NCI-H2107 treated with DMSO at 0.1 percent for 48 hours (cell line): Measurements from ENCODE around the gene PEX1.
"Not testable (repeated sequence)": the region's sequence is repeated elsewhere in the genome, so short reads cannot be mapped to it uniquely, and the experiment has no call there.

ENCODE experiments used
- DNase-seq: peaks from one replicate; lab custom pipeline; 2025; ENCODE audit not compliant: unreplicated experiment; lab: John Stamatoyannopoulos, UW

The PEX1 gene

DNA sequence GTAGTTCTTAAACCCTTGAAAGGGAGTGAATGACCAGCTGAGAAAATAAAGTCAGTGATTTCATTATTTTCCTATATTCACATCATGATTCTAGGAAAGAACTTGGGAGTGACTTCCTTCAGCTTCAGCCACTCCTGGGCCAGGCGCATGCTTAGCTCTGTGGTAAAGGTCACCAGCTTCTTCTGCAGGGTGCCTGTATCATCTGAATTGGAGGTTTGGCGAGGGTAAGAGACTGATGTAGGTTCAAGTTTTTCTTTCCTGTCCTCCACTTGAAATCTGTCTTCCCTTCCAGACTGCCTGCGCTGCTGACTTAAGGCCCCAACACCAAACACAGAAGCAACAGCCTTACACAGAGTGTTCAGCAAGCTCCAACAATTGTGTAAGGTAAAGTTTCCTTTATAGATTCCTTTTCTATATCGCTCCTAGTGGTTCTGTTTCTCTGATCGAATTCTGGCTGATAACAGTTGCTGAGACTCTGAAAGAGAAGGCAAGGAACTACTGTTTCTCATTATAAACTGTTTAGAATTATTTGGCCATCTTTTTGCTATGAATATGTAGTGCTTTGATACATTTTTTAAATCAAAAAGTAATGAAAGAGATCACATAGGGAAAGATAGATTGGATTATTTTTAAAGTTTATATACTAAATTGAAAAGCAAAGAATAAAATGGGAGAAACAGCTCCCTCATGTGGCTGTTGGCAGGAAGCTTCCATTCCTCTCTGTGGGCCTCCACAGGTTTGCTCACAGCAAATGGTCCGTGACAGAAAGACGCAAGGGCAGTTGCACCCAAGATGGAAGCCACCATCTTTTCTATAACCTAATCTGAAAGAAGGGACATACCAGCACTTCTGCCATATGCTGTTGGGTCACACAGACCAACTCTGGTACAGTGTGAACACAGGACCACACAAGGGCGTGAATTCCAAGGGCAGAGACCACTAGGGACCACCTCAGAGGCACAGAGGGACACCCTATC lies 67.0 kb downstream of the PEX1 start:
- peak; percentile 53 for DNase-seq

- DNase-seq = no peak
Measured at GRCh38 chr7:92460510-92460909, 67.8 kb downstream of the PEX1 start.

DNA sequence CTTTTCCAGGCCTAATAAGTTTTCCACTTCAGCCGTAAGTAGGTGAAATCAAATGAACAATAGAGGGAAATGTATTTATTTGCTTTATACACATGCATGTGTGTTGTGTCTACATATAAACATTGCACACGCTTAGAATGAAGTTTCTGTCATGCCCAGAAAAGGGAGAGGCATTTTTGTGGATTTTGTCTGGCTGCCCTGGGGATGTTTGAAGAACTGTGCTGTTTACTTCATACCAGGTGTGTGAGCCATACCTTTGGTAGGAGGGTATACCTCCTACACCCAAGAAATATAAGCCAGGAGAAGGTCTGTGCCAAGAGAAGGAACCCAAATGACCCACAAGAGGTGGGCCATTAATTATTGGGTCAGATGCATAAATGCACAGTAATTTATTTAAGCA lies 68.2 kb downstream of the PEX1 start:
- DNase-seq = no peak

GRCh38 chr7:92456236-92456635 lies 72.1 kb downstream of the PEX1 start:
- no peak for DNase-seq

DNA sequence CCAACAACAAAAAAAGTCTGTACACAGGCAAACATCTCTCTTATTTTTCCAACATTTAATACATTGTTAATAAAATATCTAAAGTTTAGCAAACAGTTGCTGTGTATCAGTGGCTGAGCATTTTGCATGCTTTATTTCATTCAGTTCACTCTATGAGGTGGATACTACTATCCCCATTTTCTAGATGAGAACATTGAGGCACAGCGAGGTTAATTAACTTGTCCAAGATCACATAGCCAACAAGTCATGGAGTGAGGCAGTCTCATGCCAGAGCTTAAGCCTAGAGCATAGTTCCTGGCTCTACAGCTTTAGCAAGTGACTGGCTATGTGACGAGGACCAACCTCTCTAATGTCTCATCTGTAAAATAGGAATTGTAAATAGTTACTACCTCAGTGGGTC lies 76.7 kb downstream of the PEX1 start:
- no peak for DNase-seq

DNA sequence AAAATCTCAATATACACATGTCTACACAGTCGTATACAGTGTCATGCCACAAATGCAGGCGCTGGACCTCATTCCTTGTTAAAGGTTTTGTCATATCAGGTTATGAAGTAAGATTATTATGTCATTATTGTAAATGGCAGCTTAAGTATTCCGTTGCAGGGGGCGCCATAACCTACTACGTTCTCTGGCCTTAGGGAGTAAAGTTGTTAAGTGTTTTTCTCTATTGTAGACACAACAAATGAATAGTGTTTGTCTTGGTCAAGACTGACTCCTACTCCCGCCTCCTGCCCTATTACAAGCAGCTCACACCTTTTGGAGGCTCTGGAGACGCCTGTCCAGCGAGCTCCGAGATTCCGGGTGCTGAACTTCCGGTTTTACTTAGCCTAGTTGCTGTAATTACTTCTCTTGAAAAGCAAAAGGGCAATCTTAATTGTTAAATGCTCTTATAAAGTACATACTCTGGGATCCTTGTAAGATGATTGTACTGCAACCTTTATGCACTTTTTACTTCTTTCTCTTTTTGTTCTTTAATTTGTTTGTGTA lies 80.0 kb downstream of the PEX1 start:
- DNase-seq = peak; percentile 88

DNA sequence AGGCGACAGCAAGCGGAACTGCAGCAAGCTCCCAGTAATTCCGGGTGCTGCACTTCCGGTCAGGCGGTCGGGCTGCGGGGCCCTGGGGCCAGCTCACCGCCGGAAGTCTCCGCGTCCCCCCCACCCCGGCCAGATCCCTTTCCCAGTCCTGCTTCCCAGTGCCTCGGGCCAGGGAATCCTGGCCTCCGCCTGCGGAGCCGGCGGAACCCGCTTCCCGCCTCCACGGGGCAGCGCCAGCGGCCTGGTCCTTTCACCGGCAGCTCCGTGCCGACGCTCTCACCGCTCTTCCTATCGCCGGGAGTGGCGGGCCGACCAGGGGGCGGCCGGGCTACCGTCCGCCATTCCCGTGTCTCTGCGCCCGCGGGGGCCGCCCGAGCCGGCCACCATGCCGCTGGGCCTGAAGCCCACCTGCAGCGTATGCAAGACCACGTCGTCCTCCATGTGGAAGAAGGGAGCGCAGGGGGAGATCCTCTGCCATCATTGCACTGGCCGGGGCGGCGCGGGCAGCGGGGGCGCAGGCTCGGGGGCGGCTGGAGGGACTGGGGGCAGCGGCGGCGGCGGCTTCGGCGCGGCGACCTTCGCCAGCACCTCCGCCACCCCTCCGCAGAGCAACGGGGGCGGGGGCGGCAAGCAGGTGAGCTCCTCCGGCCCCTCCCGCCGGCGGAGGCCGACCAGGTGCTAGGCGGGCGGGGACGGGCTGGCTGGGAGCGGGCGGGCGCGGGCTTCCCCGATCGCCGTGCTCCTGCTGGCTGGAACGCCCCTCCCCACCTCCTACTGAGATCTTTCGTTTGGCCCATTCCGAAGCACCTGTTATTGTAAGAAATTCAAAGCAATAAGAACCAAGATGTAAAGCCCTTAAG lies 80.7 kb downstream of the PEX1 start, which contains the start of gene GATAD1:
Gene GATAD1, plus strand, starts transcription at position 138 of the 860 bp plus-strand sequence. Its CDS starts 248 bp downstream, at position 386.
- DNase-seq = peak; percentile 88

DNA sequence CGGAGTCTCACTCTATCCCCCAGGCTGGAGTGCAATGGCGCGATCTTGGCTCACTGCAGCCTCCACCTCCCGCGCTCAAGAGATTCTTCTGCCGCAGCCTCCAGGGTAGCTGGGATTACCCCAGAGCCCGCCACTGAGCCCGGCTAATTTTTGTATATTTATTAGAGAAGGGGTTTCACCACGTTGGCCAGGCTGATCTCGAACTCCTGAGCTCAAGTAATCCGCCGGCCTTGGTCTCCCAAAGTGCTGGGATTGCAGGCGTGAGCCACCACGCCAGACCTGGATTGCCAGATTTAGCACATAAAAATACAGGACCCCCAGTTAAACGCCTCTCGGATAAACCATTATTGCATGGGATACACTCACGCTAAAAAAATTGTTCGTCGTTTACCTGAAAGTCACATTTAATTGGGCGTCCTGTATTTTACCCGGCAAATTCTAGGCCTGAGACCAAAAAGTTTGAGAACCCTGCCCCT lies 81.4 kb downstream of the PEX1 start:
- DNase-seq = no peak

GRCh38 chr7:92442720-92443119 lies 85.6 kb downstream of the PEX1 start:
- not testable (repeated sequence) for DNase-seq

GRCh38 chr7:92437956-92438491 lies 90.3 kb downstream of the PEX1 start:
- DNase-seq = no peak
